Fibroblast of skin of right quadriceps (primary cell): Measurements from ENCODE around the gene NR4A1.

Source experiments
- DNase-seq: peaks from one replicate; pipeline ENCODE4 v3.0.0-alpha.2; 2013

Gene NR4A1

DNA sequence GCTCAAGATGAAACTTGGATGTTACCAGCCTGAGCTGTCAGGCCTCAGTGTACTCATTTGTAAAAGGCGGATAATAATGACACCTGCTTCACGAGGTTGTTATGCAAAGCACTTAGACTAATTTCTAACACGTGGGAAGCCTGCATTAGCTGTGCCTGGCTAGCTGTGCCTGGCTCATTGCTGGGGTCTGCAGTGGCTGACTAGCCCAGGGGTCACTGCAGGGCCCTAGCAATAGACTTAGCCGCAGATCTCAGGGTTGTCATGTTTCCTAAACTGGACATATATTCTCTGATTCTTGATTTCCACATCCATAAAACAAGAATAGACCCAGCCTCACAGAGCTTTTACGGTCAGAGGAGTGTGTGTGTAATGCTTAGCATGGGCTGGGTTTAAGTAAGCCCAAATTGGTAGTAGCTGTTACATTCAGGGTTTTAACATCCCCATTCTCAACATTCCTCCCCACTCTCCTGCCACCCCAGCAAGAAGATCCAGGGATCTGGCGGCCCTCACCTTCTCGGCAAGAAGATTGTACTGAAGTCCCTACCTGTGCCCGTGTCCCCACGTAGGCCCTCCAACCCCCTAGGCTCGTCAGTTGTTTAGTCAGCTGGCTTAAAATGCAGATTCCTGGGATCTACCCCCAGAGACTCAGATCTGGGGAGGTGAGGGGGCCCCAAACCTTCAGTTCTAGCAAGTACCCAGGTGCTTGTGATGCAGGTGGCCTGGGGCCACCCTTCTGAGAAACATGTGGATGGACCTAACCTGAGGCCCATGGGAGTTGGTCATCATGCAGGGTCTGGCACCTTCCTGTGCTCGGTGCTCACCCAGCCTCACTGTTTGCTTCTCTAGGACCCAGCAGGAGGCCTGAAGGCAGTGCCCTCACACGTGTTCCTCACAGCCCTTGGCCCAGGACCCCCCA, 8.6 kb downstream of the NR4A1 start:
- no peak for DNase-seq

DNA sequence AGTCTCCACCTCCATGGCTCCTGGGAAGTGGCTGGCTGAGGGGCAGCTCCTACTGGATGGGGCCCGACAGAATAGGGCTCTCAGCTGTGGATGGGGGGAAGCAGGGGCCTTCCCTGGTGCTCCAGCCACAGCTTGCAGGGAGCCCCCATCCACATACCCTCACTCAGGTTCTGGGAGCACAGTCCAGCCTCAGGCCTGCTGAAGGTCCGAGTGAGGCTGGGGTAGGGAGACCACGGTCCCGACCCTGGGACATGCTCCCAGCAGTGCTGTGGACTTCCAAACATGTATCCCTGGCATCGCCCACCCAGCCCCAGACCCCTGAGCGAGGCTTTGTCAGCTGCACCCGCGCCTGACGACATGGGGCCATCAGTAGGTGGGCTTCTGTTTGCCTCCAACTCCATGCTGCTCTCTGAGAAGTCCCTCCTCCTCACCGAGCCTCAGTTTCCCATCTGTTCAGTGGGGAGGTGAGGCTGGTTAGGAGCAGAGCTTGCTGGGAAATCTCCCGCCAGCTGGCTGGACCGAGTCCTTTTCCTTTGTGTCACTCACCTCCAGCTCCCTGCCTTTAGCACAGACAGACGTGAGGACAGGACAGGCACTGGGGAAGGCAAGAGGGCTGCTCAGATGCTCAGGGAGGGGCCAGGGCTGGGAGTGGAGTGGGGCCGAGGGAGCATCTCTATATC, 9.4 kb downstream of the NR4A1 start:
- DNase-seq, result no peak

DNA sequence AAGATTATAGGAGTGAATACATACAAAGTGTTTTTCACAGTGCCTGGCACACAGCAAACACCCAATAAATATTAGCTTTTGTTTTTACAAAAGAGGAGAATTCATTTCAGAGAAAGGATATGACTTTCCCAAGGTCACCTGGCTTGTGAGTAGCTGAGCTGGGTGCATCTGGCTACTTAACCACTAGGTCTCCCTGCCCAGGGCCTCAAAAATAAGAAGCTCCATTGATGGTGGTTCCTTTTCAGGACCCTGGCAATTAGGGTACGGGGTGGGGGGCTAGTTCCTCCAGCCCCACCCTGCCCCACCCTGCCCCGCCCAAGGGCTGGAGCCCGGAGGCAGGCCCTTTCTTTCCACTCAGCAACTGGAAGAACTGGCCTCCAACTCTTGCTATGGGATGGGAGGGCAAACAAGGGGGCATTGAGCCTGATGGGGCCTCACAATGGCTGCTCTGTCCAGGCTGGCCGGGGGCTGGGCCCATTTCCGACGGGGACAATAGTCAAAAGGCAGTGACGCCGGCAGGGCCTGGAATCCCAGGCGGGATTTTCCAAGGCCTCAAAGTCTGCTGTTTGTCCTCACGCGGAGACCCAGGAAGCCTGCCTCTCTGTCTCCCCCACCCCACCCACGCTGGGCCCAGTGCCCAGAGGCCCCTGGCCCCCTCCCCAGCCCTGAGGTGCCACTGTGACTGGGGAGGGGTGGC, 10.4 kb downstream of the NR4A1 start:
- no peak for DNase-seq

DNA sequence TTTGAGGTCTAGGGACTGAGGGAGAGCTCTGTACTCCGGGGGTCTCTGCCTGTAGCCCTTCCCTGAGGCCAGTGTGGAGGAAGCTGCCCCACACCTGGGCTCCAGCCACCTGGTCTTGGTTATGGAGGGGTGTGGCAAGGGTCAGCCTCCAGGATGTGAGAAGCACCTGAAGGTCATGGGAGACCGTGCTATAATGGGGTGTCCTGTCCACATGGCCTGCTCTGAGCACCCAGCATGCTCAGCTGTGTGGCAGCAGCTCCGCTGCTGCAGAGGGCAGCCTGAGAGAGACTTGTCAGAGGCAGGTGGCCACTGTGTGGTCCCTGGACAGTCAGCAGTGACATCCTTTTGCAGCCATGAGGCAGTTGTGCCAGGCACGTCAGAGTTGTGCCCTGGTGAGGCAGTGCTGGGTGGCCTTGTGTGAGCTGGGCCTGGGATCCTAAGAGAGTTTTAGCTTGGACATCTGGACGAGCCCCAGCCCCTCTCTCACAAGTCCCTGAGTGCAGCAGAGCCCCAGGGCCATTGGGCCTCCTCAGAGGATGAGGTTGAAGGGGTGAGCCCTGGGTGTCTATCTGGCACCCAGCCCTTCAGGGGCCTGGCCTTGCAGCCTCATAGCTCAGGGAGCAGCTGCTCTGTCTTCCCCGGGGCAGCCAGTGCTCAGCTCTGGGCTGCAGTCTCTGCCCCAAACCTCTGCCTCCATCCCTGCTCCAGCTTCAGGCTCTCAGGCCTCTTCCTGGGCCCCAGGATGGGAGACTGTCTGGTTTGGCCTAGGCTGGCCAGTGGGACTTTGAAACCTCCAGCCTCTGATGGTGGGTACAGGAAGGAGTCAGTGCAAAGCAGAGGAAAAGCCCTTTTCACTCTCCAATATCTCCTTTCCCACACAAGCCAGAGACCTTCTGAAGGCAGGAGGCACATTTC, 11.2 kb downstream of the NR4A1 start:
- DNase-seq, result no peak

GRCh38 chr12:52063082-52063924, 12.1 kb downstream of the NR4A1 start:
- no peak for DNase-seq

GRCh38 chr12:52063981-52064649, 12.9 kb downstream of the NR4A1 start:
- peak; percentile 52 for DNase-seq

DNA sequence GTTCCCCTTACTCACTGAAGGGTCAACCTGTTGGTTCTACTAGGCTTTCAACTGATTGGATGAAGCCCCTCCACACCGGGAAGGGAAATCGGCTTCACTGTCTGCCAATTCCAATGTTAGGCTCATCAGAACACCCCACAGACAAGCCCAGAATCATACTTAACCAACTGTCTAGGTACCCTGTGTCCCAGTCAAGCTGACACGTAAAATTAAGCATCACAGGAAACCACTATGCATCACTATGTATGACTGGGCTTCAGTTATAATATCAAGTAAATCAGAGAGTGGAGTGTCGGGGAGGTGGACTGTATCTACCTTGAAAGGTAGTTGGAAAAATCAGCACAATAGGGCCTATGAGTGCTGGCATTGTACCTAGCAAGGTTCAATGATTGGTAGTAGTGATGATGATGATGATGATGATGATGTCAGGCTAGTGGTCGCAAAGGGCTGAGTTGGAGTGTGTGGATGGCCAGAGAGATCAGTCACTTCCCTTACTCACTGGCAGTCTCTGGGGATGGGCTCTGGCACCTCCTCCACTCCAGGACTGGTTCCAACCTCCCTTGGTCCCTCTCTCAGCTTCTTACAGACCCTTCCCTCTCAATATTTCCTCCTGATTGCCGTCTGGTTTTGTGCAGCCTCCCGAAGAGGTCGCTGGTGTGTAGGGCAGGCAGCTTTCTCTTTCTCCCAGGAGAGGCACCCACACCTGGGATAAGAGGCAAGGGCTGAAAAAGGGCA, 15.3 kb downstream of the NR4A1 start:
- no peak for DNase-seq

DNA sequence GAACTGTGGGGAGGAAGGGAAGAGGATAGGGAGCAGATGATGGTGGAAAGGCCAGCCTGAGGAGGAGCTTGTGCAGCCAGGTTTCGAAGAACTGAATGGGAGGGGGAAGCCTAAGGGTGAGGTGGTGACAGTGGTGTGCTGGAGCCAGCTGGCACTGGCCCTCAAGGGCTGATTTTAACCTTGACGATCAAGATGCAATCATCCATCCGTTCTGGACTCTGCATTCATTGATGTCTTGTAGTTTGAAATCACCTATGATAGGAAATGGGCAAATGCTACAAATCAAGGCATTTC, 15.8 kb downstream of the NR4A1 start:
- no peak for DNase-seq

DNA sequence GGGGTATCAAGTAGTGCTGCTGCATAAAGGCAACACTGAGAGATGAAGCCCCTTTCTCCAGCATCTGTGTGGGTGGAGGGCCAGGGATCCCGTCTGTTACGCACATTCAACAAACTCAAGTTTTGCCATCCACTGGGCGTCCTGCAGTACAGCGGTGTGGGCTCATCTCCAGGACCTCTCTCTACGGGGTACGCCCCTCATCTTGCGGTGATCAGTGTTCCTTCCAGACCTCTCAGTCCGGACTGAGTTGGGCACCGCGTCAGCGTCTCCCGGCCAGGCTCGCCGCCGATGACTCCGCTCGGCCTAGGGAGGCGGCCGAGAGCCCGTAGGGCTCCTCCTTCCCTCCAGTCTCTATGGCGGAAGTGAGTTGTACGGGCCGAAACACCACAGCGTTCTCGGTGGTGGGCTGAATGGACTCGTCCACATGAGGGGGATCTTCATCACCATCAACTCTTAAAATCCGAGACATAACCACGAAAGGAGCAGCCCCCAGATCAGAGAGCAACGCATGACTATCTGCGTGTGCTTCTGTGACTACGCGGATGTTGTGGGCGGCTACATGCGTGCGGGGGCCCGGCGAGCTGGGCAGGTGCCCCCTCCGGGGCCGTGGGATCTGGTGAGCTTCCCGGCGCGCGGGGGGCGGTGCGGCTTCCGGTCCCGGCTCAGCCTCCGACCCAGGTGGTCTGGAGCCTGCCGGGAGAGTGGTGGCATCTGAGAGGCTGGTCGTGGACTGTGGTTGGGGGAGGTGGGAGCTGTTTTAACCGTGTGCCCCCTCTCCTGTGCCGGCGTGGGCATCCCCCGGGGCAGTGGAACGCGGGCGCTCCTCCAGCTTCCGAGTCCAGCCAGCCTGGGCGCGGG, 18.3 kb downstream of the NR4A1 start, which contains the start of gene ATG101:
Gene ATG101, plus strand, starts transcription at position 652 of the 858 bp plus-strand sequence. CDS start 3,673 bp downstream, outside the sequence.
- peak; percentile 96 for DNase-seq

GRCh38 chr12:52070185-52070925, 19.1 kb downstream of the NR4A1 start:
- no peak for DNase-seq

- peak; percentile 77 for DNase-seq
Measured at GRCh38 chr12:52073531-52074381, 22.5 kb downstream of the NR4A1 start.

GRCh38 chr12:52074971-52075724, 23.9 kb downstream of the NR4A1 start:
- DNase-seq, result no peak

GRCh38 chr12:52076811-52077210, 25.6 kb downstream of the NR4A1 start:
- no peak for DNase-seq

GRCh38 chr12:52078276-52078675, 27.0 kb downstream of the NR4A1 start:
- DNase-seq, result no peak

- DNase-seq, result no peak
Measured at GRCh38 chr12:52079576-52080402, 28.5 kb downstream of the NR4A1 start, which contains the start of gene SMIM41. Gene SMIM41, plus strand, starts transcription at chr12:52079704. Its CDS starts 76 bp downstream, at chr12:52079780.
